ENCODE measurements around the gene PRKCA. TPM values are rescaled to one million over a fixed set of nuclear protein-coding genes. Genes with fewer than 3 reads are reported as not detected.

The PRKCA gene
- total and polyA plus RNA-seq, 2 donors (not counting 3 experiments of a cell fraction or from before 2014, with no cell fraction given), result 7.5 to 34.2 TPM

- DNase-seq (ENCODE audit: low read depth, low spot score) (no peak), FAIRE-seq (no peak)
- no peak overlapping the region for H3K4me3 ChIP-seq (replicated peaks in 1 of 3; ENCODE audit: insufficient read depth in 1 of 3, low read depth in 1 of 3, low read length in 3 of 3)
- peaks cover 17% of the 10 kb centered on the region for H3K4me1 ChIP-seq (ENCODE audit: control insufficient read depth, extremely low read depth, insufficient read depth, low read length)
- H3K9me3 ChIP-seq (replicated peaks; ENCODE audit: control insufficient read depth, insufficient read depth, low read length), result no peaks in the 10 kb centered on the region
- no peaks in the 10 kb centered on the region for H4K20me1 ChIP-seq (replicated peaks; ENCODE audit: control insufficient read depth, extremely low read depth, insufficient read depth, low read length)
- H3K4me2 ChIP-seq (ENCODE audit: insufficient read depth, low read length), result no peak overlapping the region
- no peak overlapping the region for H3K9ac ChIP-seq (replicated peaks; ENCODE audit: extremely low read depth, insufficient read depth, low read length)
- H3K27ac ChIP-seq (ENCODE audit: insufficient read depth, low read depth, low read length), result no peak overlapping the region
- dilution Hi-C loops (cut with MboI; ENCODE audit: extremely low pct_ligation_motif_present, low sequenced_read_pairs), result no loop called here
- no peaks in the 10 kb centered on the region for H3K9me1 ChIP-seq (replicated peaks; ENCODE audit: control insufficient read depth, extremely low read depth, insufficient read depth, low read length)
- ChIA-PET POLR2A (no interaction called here), CTCF (interaction anchor here (1.2 to 2.3 kb wide), 3 partner anchors 9 to 28 kb away, joined by 4 to 5 read pairs (median 4); no protein-coding TSS in a partner anchor)
- H3K36me3 ChIP-seq (ENCODE audit: control insufficient read depth in 2 of 2, extremely low read depth in 1 of 2, insufficient read depth in 2 of 2, low read length in 2 of 2), result no peaks in the 10 kb centered on the region
- H3K27me3 ChIP-seq (ENCODE audit: control insufficient read depth in 2 of 2, insufficient read depth in 2 of 2, low read length in 2 of 2), result no peaks in the 10 kb centered on the region
- no peak overlapping the region for H2AFZ ChIP-seq (ENCODE audit: low read depth, low read length)
- H3K79me2 ChIP-seq (ENCODE audit: control insufficient read depth, insufficient read depth, low read length), result peaks cover 2% of the 10 kb centered on the region
- intact Hi-C loops (cut with micrococcal nuclease), result no loop called here
- no peak for TF ChIP-seq JUN (IDR thresholded peaks at IDR 0.05; ENCODE audit: borderline replicate concordance, insufficient read depth, insufficient read length, low read depth)
- TF ChIP-seq FOS (IDR thresholded peaks at IDR 0.05; ENCODE audit: borderline replicate concordance, insufficient read depth, low read length), result no peak
- TF ChIP-seq MAX (IDR thresholded peaks at IDR 0.05; ENCODE audit: insufficient read depth, insufficient read length), result no peak
- TF ChIP-seq POLR2A (IDR thresholded peaks at IDR 0.05; ENCODE audit: low read depth, low read length), result no peak
- TF ChIP-seq MYC (IDR thresholded peaks at IDR 0.05; ENCODE audit: low read depth, low read length), result no peak
- no peak for TF ChIP-seq CTCF (IDR thresholded peaks at IDR 0.05; ENCODE audit: extremely low read depth in 1 of 2, insufficient read depth in 1 of 2, low read depth in 1 of 2, low read length in 2 of 2)
- TF ChIP-seq POLR2AphosphoS5 (IDR thresholded peaks at IDR 0.05; ENCODE audit: insufficient read depth, low read depth, low read length), result no peak
- TF ChIP-seq GATA2 (IDR thresholded peaks at IDR 0.05; ENCODE audit: insufficient read depth, insufficient read length, low read depth, low read length), result no peak
- BruUV-seq (replicated peaks), result no TSS peak
Observed at GRCh38 chr17:66538776-66539175, 236.4 kb downstream of the PRKCA start.

All from endothelial cell of umbilical vein (primary cell).